K562 (cell line): Measurements from ENCODE around the gene OPA3. TPM values are rescaled to one million over a fixed set of nuclear protein-coding genes. Genes with fewer than 3 reads are reported as not detected.
A peak's percentile ranks its signal among the peaks of the same experiment; 100 is the strongest.

Experiments used
- CBFA2T3 ChIP-seq: fragments of 450-650 bp; IDR thresholded peaks from 2 replicates; pipeline ENCODE4 v1.6.1; 2017
- CTBP1 ChIP-seq: fragments of 450-650 bp; IDR thresholded peaks from 2 replicates; pipeline ENCODE4 v1.6.1; 2016; ENCODE audit warnings: borderline replicate concordance
- EGR1 ChIP-seq: fragments of 450-650 bp; conservative IDR thresholded peaks from 2 replicates; pipeline ENCODE4 v1.6.1; 2017; ENCODE audit warnings: mild to moderate bottlenecking
- GTF3C2 ChIP-seq: IDR thresholded peaks from 3 replicates; pipeline ENCODE4 v1.6.1; 2011; ENCODE audit warnings: borderline replicate concordance, mild to moderate bottlenecking, moderate library complexity; ENCODE audit not compliant: insufficient read length; ENCODE audit errors: extremely low read depth
- KDM2B ChIP-seq: fragments of 250-450 bp; sonication (Bioruptor Pico); IDR thresholded peaks from 2 replicates; pipeline ENCODE4 v1.8.0; 2021; ENCODE audit warnings: mild to moderate bottlenecking, moderate library complexity
- KDM4B ChIP-seq, 2 experiments: fragments of 450-650 bp in 1 of 2; sonication (generic) in 1 of 2; IDR thresholded peaks; 2 replicates each; pipeline ENCODE4 v1.6.1; 2016 to 2017; ENCODE audit warnings: borderline replicate concordance in 2 of 2, antibody characterized with exemption in 1 of 2, low read depth in 1 of 2, mild to moderate bottlenecking in 1 of 2
- NUFIP1 ChIP-seq: fragments of 450-650 bp; IDR thresholded peaks from 2 replicates; pipeline ENCODE4 v1.6.1; 2018; ENCODE audit not compliant: partially characterized antibody
- PHF20 ChIP-seq: fragments of 450-650 bp; IDR thresholded peaks from 2 replicates; pipeline ENCODE4 v1.6.1; 2018; ENCODE audit not compliant: partially characterized antibody
- SRSF7 ChIP-seq: fragments of 200-400 bp; formaldehyde crosslinking; optimal IDR thresholded peaks from 2 replicates; pipeline ENCODE3; 2017; ENCODE audit warnings: mild to moderate bottlenecking, low read depth, low read length
- TFAP4 ChIP-seq: sonication (generic); formaldehyde crosslinking; IDR thresholded peaks from 2 replicates; pipeline ENCODE4 v1.8.0; 2022; ENCODE audit warnings: missing genetic modification reagents, mild to moderate bottlenecking, moderate library complexity, borderline replicate concordance
- TFE3 ChIP-seq: fragments of 450-650 bp; formaldehyde crosslinking; IDR thresholded peaks from 2 replicates; pipeline ENCODE4 v1.4.0; 2020; ENCODE audit warnings: mild to moderate bottlenecking, mixed read lengths
- ZNF175 ChIP-seq: fragments of 200-800 bp; sonication (Bioruptor generic); IDR thresholded peaks from 2 replicates; pipeline ENCODE4 v1.6.1; 2016; ENCODE audit warnings: low read depth, mild to moderate bottlenecking, missing genetic modification characterization, missing compliant biosample characterization
- ZNF77 ChIP-seq: fragments of 250-450 bp; sonication (Bioruptor Pico); IDR thresholded peaks from 2 replicates; pipeline ENCODE4 v1.5.0; 2020
- polyA plus RNA-seq, 8 experiments: library from polyadenylated mRNA; depleted of rRNA in 4 of 8; stranded (reverse) in 5 of 8; unstranded in 3 of 8; fragments of >200 nt; fragmentation: Nextera tagmentation in 2 of 8; fragmentation: Illumina TruSeq in 1 of 8; extraction: Ambion mirVana in 2 of 8; extraction: Trizol in 1 of 8; gene quantifications; 2 replicates each; pipeline versions ENCODE4 v1.2.1 to v1.2.3, GENCODE V29; 2011 to 2014; ENCODE audit warnings: inconsistent platforms in 1 of 8, missing spikeins in 1 of 8
- total RNA-seq, 7 experiments: library from RNA; depleted of rRNA in 6 of 7; stranded (reverse); fragments of >200 nt in 6 of 7; fragmentation: Illumina TruSeq in 2 of 7; extraction: Trizol in 2 of 7; gene quantifications; 2 replicates each; pipeline versions ENCODE4 v1.2.1 to v1.2.3, GENCODE V29; 2011 to 2021; ENCODE audit warnings: low replicate concordance in 1 of 7
- TF ChIP-seq, protein P1 (sequence below): fragments of 450-650 bp; IDR thresholded peaks from 2 replicates; pipeline ENCODE4 v1.6.1; 2016; ENCODE audit warnings: borderline replicate concordance
- TF ChIP-seq, protein P2 (sequence below): sonication (generic); formaldehyde crosslinking; IDR thresholded peaks from 2 replicates; pipeline ENCODE4 v1.8.0; 2023; ENCODE audit warnings: mild to moderate bottlenecking, missing genetic modification reagents

Gene OPA3
- total and polyA plus RNA-seq, 9 of the 15 experiments (the other 6 are each of a cell fraction or from before 2014, with no cell fraction given): 1.4 to 18.8 (median 9.0) TPM

GRCh38 chr19:45506246-45506988 is 78.2 kb downstream of the OPA3 start (continued):
- TF ChIP-seq ZNF175 (CRISPR knock-in tag): no peak
- TF ChIP-seq KDM2B: no peak
- peak; percentile 69; the same call in 1 of the 2 replicates for TF ChIP-seq CTBP1
- peak in 1 of 2 experiments; percentile 60; a peak in 1 of 4 replicates for TF ChIP-seq KDM4B (IDR thresholded peaks at IDR 0.05; ENCODE audit: borderline replicate concordance in 2 of 2, low read depth in 1 of 2)
- TF ChIP-seq CBFA2T3: peak; percentile 15; the same call in 1 of the 2 replicates
- peak; percentile 38 for TF ChIP-seq PHF20
- no peak for TF ChIP-seq ZNF77
- TF ChIP-seq TFE3: no peak
- no peak for TF ChIP-seq GTF3C2
- no peak for TF ChIP-seq NUFIP1
- TF ChIP-seq EGR1: peak; percentile 97
- TF ChIP-seq SRSF7: no peak
- TF ChIP-seq, protein P1, sequence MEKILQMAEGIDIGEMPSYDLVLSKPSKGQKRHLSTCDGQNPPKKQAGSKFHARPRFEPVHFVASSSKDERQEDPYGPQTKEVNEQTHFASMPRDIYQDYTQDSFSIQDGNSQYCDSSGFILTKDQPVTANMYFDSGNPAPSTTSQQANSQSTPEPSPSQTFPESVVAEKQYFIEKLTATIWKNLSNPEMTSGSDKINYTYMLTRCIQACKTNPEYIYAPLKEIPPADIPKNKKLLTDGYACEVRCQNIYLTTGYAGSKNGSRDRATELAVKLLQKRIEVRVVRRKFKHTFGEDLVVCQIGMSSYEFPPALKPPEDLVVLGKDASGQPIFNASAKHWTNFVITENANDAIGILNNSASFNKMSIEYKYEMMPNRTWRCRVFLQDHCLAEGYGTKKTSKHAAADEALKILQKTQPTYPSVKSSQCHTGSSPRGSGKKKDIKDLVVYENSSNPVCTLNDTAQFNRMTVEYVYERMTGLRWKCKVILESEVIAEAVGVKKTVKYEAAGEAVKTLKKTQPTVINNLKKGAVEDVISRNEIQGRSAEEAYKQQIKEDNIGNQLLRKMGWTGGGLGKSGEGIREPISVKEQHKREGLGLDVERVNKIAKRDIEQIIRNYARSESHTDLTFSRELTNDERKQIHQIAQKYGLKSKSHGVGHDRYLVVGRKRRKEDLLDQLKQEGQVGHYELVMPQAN: no peak; the same call in 1 of the 2 replicates
- TF ChIP-seq, protein P2, sequence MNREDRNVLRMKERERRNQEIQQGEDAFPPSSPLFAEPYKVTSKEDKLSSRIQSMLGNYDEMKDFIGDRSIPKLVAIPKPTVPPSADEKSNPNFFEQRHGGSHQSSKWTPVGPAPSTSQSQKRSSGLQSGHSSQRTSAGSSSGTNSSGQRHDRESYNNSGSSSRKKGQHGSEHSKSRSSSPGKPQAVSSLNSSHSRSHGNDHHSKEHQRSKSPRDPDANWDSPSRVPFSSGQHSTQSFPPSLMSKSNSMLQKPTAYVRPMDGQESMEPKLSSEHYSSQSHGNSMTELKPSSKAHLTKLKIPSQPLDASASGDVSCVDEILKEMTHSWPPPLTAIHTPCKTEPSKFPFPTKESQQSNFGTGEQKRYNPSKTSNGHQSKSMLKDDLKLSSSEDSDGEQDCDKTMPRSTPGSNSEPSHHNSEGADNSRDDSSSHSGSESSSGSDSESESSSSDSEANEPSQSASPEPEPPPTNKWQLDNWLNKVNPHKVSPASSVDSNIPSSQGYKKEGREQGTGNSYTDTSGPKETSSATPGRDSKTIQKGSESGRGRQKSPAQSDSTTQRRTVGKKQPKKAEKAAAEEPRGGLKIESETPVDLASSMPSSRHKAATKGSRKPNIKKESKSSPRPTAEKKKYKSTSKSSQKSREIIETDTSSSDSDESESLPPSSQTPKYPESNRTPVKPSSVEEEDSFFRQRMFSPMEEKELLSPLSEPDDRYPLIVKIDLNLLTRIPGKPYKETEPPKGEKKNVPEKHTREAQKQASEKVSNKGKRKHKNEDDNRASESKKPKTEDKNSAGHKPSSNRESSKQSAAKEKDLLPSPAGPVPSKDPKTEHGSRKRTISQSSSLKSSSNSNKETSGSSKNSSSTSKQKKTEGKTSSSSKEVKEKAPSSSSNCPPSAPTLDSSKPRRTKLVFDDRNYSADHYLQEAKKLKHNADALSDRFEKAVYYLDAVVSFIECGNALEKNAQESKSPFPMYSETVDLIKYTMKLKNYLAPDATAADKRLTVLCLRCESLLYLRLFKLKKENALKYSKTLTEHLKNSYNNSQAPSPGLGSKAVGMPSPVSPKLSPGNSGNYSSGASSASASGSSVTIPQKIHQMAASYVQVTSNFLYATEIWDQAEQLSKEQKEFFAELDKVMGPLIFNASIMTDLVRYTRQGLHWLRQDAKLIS (CRISPR knock-in tag): no peak
- peak; percentile 92 for TF ChIP-seq TFAP4
